Astrocyte (in vitro differentiated cells and primary cell): ENCODE data around the gene CRYL1.

Experiments
- EZH2 ChIP-seq: IDR thresholded peaks from 2 replicates; pipeline ENCODE4 v1.6.1; 2012; ENCODE audit warnings: mild to moderate bottlenecking, low read length, inconsistent platforms; ENCODE audit not compliant: insufficient read depth
- TF ChIP-seq, protein P1 (sequence below): IDR thresholded peaks from 2 replicates; pipeline ENCODE4 v1.5.1; 2011; ENCODE audit warnings: low read depth, mild to moderate bottlenecking, inconsistent platforms, low read length, moderate library complexity; ENCODE audit not compliant: insufficient read depth

DNA sequence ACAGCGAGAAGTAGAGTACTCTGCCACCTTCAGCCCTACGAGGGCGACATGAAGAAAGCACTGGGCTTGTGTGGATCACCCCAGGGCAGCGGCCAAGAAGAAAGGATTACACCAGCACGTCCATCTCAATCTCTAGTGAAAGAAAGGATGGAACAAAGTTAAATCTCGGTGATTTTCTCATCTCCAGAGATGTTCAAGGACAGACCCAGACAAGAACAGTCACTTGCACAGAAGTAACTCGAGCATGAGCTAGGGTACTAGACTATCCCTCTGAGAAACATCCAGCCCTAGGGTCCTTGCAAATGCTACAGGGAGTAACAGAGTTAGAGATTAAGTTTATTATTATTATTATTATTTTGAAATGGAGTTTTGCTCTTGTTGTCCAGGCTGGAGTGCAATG lies 106.7 kb downstream of the CRYL1 start:
- TF ChIP-seq, protein P1, sequence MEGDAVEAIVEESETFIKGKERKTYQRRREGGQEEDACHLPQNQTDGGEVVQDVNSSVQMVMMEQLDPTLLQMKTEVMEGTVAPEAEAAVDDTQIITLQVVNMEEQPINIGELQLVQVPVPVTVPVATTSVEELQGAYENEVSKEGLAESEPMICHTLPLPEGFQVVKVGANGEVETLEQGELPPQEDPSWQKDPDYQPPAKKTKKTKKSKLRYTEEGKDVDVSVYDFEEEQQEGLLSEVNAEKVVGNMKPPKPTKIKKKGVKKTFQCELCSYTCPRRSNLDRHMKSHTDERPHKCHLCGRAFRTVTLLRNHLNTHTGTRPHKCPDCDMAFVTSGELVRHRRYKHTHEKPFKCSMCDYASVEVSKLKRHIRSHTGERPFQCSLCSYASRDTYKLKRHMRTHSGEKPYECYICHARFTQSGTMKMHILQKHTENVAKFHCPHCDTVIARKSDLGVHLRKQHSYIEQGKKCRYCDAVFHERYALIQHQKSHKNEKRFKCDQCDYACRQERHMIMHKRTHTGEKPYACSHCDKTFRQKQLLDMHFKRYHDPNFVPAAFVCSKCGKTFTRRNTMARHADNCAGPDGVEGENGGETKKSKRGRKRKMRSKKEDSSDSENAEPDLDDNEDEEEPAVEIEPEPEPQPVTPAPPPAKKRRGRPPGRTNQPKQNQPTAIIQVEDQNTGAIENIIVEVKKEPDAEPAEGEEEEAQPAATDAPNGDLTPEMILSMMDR, result no peak
- no peak for TF ChIP-seq EZH2
